ENCODE measurements around the gene S1PR5.
"Not testable (repeated sequence)": the region's sequence is repeated elsewhere in the genome, so short reads cannot be mapped to it uniquely, and the experiment has no call there.

The S1PR5 gene

DNA sequence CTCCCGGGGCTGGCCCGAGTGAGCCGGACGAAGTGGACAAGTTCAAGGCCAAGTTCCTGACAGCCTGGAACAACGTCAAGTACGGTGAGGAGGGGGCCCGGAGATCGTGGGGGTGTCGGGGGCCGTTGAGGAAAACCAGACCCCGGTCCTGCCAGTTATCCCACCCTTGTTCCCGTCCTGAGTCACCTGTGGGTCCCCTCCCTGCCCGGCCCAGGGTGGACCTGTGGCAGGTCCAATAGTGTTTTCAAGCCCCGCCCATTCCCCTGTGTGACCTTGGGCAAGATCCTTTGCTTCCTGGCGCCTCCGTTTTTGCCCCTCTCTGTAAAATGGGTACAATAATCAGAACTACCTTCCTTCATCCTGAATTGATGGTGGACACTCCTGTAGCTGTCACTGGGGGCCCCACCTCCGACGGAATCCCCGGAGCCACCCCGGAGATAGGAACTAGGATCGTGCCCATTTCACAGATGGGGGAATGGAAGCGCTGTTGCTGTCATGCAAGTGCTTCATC, 27.1 kb upstream of the S1PR5 start:
- no peak for DNase-seq (ENCODE audit: low read depth)

DNA sequence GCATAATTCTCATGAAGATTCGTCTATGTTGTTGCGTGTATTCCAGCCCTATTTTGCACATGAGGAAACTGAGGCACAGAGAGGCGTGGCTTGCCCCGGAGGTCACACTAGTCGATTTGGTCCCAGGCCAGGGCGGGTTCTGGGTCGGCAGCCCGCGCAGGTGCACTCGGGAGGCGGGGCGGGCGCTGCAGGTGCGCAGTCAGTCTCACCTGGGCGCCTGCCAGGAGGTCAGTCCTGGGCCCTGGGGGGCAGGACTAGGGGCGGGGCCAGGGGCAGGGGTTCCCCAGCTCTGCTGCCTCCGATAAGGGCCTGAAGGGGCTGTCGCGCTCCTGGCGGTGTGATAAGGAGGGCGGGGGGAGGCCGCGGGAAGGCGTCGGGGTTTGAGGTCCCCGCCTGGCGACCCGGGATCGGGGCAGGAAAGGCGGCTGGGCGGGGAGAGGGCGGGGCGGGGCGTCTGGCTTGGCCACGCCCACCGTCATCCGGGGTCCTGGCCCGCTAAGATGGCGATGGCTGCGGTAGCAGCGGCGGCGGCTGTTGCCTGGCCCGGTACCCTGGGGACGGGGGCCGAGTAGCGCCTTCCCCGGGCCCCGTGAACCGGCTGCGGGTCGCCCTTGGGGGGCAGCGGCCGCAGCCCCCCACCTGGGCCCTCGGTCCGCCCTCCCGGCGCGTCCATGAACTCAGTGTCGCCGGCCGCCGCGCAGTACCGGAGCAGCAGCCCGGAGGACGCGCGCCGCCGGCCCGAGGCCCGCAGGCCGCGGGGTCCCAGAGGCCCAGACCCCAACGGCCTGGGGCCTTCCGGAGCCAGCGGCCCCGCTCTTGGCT, 26.4 kb upstream of the S1PR5 start, which contains the start of gene ATG4D:
Gene ATG4D, plus strand, starts transcription at position 485 of the 822 bp plus-strand sequence. Its CDS starts 187 bp downstream, at position 672.
- DNase-seq (ENCODE audit: low read depth): no peak

DNA sequence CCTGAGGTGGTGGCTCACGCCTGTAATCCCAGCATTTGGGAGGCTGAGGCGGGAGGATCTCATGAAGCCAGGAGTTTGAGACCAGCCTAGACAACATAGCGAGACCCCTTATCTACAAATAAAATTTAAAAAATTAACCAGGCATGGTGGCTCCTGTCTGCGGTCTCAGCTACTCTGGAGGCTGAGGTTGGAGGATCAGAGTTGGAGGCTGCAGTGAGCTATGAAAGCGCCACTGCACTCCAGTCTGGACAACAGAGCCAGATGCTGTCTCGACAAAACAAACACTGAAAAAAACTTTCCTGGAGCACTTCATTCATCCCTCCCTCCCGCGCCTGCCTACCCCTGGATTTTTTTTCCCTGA, 25.8 kb upstream of the S1PR5 start:
- no peak for DNase-seq (ENCODE audit: low read depth)

DNA sequence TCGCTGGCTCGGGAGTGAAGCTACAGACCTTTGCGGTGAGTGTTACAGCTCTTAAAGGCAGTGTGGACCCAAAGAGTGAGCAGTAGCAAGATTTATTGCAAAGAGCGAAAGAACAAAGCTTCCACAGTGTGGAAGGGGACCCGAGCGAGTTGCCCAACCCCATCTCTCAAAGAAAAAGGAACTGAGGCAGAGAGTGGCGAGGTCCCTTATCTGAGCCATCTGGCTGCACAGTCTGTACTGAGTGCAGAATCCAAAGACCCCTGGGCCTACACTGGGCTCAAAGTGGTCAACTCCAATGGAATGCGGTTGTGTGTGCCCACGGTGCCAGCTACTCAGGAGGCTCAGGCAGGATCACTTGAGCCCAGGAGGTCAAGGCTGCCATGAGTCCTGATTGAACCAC, 21.8 kb upstream of the S1PR5 start:
- not testable (repeated sequence) for DNase-seq (ENCODE audit: low read depth)

DNA sequence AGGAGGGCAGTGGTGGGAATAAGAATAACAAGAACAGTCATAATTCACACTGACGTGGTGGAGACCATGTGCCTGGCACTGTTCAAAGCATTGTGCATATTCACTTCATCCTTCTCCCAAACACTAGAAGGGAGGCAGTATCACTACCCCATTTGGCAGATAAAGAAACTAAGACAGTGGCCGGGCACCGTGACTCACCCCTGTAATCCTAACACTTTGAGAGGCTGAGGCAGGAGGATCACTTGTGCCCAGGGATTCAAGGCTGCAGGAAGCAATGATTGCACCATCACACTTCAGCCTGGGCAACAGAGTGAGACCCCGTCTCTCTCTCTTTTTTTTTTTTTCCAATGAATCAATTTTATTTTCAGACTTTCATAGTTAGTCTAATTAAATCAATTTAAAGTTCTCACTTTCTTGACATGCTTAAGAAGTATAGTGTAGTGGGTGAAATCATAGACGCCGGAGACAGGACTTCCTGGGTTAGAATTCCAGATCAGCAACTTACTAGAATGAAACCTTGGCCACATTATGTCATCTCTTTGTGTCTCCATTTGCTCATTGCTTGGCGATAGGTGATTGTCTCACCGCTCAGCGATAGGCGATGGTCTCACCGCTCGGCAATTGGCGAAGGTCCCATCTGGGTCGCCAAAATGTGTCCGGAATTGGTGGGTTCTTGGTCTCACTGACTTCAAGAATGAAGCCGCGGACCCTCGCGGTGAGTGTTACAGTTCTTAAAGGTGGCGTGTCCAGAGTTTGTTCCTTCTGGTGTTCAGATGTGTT, 21.1 kb upstream of the S1PR5 start:
- DNase-seq (ENCODE audit: low read depth): no peak

DNA sequence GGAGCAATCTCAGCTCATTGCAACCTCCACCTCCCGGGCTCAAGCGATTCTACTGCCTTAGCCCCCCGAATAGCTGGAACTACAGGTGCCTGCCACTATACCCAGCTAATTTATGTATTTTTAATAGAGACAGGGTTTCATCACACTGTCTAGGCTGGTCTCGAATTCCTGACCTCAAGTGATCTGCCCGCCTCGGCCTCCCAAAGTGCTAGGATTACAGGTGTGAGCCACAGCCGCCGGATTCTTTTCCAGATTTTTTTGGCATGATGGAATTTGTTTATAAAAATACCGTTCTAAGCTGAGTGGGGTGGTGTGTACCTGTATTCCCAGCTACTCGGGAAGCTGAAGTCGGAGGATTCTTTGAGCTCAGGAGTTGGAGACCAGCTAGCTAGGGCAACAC, 20.4 kb upstream of the S1PR5 start:
- no peak for DNase-seq (ENCODE audit: low read depth)

DNA sequence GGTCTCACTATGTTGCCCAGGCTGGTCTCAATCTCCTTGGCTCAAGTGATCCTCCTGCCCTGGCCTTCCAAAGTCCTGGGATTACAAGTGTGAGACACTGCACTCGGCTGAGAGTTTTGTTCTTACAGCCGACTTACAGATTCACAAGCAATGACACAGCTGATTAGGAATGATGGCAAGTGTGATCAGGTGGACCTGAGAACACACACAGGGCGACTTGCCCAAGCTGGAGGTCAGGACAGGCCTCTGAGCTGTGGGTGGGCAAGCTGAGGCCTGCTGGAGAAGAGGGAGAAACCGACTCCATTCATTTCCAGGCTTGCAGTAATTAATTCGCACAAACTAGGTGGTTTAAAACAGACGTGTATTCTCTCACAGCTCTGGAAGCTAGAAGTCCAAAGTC, 18.4 kb upstream of the S1PR5 start:
- DNase-seq (ENCODE audit: low read depth): no peak

DNA sequence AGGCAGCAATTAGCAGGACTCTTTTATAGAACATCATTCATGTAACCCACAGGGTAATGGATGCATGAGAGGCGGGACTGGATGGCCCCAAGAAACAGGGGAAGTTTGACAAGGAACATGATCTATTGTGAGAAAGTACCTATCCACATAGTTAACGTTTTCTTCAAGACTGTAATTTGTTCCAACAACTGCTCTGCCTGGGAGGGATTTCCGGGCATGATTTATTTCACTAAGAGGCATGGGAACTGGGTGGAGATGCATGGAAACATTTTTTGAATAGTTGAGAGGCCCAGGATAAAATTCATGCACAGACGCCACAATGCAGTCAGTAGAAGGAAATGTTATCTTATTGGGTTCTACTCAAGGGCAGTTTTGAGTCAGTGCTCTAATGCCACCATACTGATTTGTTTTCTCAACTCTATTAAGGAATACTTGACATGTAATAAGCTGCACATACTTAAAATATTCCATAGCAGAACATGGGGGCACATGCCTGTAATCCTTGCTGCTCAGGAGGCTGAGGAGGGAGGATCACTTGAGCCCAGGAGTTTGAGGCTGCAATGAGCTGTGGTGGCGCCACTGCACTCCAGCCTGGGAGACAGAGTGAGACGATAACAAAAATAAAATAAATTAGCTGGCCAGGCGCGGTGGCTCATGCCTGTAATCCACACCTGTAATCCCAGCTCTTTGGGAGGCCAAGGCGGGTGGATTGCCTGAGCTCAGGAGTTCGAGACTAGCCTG, 16.6 kb upstream of the S1PR5 start:
- no peak for DNase-seq (ENCODE audit: low read depth)

DNA sequence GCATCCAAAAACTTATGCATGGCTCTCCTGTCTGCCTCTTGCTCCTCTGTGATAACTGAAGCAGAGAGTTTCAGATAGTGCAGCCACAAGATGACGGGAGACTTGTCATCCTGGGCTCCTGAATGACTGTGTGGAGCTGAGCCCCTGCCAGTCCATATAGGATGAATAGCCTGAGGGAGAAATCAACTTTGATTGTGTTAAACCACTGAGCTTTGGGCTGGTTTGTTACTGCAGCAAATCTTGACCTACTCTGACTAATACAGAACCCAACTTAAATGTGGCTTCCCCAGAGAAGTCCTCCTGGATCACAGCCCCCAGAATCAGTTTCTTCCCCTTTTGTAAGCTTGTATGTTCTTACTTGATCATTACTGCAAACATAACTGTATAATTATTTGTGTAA, 15.2 kb upstream of the S1PR5 start:
- DNase-seq (ENCODE audit: low read depth): no peak

DNA sequence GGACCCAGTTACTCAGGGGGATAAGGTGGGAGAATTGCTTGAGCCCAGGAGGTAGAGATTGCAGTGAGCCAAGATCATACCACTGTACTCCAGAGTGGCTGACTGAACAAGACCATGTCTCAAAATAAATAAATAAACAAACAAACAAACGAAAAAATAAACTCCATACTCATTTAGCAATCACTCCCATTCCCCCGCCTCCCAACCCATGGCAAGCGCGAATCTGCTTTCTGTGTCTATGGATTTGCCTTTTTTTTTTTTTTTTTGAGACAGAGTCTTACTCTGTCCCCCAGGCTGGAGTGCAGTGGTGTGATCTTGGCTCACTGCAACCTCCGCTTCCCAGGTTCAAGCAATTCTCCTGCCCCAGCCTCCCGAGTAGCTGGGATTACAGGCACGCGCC, 9.6 kb upstream of the S1PR5 start:
- not testable (repeated sequence) for DNase-seq (ENCODE audit: low read depth)

DNA sequence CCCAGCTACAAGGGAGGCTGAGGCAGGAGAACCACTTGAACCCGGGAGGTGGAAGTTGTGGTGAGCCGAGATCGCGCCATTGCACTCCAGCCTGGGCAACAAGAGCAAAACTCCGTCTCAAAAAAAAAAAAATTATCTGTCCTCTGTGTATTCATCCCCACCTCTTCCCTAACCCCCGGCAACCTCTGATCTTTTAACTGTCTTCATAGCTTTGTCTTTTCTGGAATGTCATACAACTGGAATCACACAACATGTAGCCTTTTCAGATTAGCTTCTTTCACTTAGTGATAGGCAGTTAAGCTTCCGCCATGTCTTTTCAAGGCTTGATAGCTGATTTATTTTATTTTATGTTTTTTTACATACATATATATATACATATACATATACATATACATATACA, 8.4 kb upstream of the S1PR5 start:
- no peak for DNase-seq (ENCODE audit: low read depth)

DNA sequence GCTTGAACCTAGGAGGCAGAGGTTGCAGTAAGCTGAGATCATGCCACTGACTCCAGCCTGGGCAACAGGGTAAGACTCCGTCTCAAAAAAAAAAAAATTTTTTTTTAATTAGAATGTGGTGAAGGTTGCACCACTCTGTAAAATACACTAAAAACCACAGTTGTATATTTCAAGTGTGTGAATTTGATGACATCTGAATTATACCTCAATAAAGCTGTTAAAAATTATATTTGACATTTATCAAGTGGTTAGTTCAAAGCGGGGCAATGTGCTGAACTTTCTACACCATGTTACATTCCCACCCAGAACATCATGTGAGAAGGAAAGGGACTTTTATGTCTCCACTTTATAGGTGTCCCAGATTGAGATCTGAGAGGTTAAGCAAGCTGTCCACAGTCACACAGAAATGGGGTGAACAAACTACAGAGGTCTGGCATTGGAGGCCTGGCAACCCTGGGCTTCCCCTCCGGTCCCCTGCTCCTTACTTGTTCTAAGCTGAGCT, 5.9 kb upstream of the S1PR5 start:
- no peak for DNase-seq (ENCODE audit: low read depth)

DNA sequence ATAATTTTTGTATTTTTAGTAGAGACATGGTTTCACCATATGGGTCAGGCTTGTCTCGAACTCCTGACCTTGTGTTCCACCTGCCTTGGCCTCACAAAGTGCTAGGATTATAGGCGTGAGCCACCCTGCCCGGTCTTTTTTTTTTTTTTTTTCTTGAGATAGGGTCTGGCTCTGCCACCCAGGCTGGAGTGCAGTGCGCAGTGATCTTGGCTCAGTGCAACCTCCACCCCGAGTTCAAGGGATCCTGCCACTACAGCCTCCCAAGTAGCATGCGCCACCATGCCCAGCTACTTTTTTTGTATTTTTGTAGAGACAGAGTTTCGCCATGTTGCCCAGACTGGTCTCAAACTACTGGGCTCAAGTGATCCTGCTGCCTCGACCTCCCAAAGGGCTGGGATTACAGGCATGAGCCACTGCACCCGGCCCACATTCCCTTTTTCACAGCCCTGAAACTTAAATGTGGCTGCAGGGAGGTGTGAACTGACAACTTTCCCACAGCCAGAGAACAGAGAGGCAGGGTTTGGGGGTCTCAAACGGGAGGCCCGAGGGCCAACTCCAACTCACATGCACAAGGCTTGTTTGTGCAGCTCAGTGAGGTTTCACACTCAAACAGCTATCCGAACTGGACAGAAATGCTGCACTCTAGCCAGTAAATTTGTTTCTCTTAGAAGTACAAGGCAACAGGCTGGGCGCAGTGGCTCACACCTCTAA, 4.4 kb upstream of the S1PR5 start:
- DNase-seq (ENCODE audit: low read depth): no peak

DNA sequence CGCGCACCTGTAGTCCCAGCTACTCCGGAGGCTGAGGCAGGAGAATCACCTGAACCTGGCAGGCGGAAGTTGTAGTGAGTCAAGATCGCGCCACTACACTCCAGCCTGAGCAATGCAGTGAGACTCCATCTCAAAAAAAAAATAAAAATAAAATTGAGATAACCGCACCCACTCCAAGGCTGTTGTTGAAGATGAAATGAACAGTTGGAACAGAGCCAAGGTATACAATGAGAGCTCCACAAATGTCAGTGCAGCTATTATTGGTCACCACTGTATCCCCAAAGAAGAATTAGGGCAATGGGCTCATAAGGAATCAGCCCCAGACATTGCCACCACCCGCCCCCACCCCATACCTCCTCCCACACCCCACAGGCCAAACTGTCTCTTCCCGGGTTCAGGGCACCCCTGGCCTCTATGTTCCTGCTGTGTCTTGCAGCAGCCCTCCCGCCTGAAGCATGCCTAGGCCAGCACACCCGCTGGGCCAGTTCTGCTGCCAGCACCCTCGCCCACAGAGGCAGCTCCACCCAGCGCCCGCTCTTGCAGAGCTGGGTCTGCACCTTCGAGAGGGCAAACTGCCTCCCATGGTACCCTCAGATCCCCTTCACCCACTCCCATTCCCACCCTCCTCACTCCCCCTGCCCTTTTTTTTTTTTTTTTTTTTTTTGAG, 3.5 kb upstream of the S1PR5 start:
- DNase-seq (ENCODE audit: low read depth): no peak

DNA sequence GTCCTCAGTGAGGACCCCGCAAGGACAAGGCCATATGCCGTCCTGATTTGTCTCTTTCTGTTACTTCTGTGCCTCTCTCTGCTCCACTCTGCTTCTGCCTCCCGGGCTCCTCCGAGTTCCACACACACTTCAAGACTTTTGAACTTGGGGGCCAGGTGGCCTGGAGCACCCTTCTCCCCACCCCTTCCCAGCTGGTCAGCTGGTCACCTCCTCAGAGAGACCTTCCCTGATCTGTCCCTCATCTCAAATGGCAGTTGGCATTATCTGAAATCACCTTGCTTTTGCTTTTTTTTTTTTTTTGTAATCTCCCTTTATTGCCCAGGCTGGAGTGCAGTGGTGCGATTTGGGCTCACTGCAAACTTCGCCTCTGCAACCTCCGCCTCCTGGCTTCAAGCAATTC, 2.2 kb upstream of the S1PR5 start:
- DNase-seq (ENCODE audit: low read depth): no peak

DNA sequence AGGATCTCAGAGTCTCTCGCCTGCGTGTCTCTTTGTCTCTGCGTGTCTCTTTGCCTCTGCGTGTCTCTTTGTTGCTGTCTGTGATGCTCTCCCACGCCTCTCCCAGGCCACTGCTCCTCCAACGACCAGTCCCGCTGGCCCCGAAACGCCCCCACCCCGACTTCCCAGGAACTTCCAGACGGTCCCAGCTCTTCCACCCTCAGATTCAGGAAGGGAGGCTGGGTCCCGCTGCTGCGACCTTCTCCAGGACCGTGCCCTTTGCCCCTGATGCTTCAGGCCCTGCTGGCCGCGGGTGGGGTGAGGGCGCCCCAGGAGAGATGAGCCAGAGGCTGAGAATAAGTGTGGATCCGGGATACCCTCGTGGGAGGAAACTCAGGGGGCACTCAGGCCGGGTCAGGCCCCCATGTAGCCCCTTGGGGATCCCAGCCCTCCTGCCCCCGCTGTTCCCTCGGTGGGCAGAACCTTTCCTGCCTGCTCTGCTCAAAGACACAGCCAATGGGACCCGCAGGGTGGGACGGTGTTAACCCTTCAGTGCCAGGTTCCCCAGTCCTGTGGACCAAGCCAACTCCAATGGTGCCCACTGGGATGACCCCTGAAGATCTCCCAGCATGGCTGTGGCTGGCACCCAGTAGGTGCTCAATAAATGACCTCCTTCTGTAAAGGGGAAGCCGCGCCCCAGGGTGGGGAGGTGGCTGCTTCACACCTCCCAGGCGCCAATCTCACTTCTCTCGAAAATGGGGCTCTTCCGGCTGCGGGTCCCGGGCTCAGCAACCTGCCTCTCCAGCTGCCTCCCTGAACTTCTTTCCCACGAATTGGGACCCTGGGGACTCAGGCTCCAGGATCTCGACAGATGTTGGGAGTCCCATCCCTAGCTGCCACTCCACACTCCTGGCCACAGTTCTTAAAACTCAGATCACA, 1.5 kb upstream of the S1PR5 start:
- DNase-seq (ENCODE audit: low read depth): no peak

DNA sequence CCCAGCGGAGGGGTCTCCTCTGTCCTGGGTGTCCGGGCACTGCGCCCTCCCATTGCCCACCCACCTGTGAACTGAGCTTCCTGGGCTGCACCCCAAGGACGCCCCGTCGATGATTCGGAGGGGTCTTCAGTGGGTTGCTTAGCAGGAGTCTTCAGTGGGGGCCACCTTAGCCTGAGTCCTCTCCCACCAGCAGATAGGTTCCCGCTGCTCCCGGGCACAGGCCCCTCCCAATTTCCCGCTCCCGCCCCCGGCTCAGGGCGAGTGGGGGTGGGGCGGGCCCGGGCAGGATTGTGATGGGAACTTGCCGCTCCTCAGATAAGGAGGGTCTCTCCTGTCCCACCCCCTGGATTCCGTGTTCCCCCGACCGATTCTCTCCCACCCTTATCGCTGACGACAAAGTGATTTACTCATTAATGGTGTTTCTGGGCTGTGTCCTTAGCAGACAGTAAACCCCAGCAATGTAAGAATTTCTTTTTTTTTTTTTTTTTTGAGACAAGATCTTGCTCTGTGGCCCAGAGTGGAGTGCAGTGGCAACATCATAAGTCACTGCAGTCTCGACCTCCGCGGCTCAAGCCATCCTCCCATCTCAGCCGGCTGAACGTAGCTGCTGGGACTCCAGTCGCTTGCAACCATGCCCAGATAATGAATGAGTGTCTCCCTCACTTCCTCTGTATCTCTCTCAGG, 655 bp upstream of the S1PR5 start:
- DNase-seq (ENCODE audit: low read depth): no peak

DNA sequence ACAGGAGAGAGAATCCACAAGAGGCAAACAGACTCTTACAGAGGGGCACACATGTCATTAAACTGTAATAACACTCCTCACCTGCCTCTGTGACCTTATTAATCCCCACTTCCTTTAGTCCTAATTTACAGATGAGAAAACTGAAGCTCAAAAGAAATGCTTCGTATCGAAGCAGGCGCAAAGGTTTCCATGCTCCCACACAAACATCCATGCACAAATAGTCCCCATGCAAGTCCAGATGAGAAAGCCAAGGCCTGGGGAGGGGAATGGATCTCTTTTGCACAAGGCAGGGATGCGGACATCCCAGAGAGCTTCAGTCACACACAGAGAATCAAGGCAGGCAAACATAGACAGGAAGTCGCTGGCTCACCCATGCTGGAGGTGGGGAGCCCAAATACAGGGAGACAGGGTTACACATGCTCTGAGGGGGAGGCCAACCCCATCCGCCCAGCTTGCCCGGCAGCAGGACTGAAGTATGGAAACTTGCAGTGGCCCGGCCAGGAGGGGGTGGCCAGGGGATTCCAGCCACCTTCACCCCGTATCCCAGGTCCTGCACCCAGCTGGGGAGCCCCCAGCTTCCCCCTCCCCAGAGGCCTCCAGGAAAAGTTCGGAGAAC, 468 bp downstream of the S1PR5 start:
- no peak for DNase-seq (ENCODE audit: low read depth)

DNA sequence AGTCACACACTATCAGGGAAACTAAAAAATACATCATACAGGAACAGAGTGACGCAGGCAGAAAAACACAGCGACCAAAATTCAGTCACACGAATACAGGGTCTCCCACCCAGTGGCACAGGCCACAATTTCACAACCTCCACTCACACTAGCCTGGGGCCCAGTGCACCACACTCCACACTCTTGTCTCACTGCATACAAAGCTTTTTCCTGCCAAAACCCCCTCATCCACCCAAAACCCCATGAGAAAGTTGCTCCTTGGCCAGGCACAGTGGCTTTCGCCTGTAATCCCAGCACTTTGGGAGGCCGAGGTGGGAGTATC, 1.2 kb downstream of the S1PR5 start:
- no peak for DNase-seq (ENCODE audit: low read depth)

Data from HS-5 (cell line).